ENCODE data around the gene GLP2R.

The GLP2R gene

DNA sequence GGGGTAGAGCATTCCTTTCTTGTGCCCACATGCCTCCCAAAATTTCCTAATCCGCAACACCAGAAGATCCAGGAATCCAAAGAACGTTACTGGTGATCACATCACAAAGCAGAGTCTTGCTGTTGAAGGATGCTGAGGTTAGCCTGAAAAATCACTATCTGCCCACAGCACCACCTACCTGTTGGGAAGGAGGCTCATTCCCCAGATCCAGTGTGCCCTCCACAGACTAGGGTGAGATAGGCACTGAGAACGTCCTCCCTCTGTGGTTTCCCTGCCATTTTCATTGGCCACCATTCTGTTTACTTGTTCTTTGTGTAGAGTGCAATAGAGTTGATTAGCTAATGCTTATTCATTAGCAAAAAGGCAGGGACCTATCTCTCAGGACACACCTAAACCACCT lies 49.0 kb downstream of the GLP2R start:
- Mint-ChIP-seq H3K27me3 (peaks cover 64% of the 10 kb centered on the region), H3K27ac (ENCODE audit: low read depth) (no peak overlapping the region), H3K9me3 (no peaks in the 10 kb centered on the region), H3K36me3 (ENCODE audit: insufficient read depth) (no peaks in the 10 kb centered on the region), H3K4me1 (no peaks in the 10 kb centered on the region), H3K4me3 (no peak overlapping the region)
- no peak for DNase-seq (ENCODE audit: low spot score in 2 of 2)
- ATAC-seq (replicated peaks; ENCODE audit: extremely low read depth, poor library complexity, severe bottlenecking): no peak

DNA sequence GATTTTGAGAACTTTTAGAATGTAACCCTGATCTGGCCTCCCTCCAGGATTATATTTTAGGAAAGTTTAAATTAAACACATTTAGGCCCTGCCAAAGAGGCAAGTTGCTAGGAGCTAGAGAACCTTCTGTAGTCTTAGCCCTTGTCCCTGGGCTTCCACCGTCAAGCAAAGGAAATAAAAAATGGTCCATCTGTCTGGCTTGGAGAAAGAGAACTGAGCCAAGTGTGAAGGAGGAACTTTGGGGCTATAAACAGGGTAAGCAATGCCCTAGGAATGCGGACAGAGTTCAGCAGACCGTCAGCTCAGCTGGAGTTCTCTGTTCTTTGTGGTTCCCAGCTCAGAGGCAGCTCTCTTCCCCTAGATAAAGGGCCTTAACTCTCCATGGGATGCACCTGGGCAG lies 49.7 kb downstream of the GLP2R start:
- no peak overlapping the region for H3K27ac Mint-ChIP-seq (ENCODE audit: low read depth)
- DNase-seq (ENCODE audit: low spot score in 2 of 2): no peak
- H3K4me3 Mint-ChIP-seq: no peak overlapping the region
- H3K36me3 Mint-ChIP-seq (ENCODE audit: insufficient read depth): no peaks in the 10 kb centered on the region
- ATAC-seq (replicated peaks; ENCODE audit: extremely low read depth, poor library complexity, severe bottlenecking): no peak
- peaks cover 69% of the 10 kb centered on the region for H3K27me3 Mint-ChIP-seq
- H3K4me1 Mint-ChIP-seq: no peaks in the 10 kb centered on the region
- H3K9me3 Mint-ChIP-seq: no peaks in the 10 kb centered on the region

DNA sequence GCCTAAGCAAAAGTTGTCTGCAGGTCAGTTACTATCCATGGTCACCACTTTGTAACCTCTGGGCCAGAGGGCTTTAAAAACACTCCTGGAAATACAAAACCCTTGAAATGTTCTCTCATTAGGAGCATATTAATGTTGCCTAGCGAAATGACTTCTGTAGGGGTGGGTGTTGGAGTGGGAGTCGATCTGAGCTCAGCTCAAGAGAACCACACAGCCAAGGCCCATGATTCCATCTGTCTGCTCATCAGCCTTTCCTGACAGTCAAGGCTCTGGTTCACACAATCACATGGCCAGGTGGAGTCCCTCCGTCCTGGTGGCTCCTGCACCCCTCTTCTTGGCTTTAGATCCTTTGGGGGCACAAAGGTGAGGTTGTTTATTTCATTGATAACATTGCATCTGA lies 52.6 kb downstream of the GLP2R start:
- Mint-ChIP-seq H3K9me3 (peaks cover 5% of the 10 kb centered on the region), H3K27ac (ENCODE audit: low read depth) (no peak overlapping the region), H3K36me3 (ENCODE audit: insufficient read depth) (no peaks in the 10 kb centered on the region), H3K4me1 (no peaks in the 10 kb centered on the region), H3K27me3 (peaks cover 52% of the 10 kb centered on the region), H3K4me3 (no peak overlapping the region)
- DNase-seq (ENCODE audit: low spot score in 2 of 2) (no peak), ATAC-seq (replicated peaks; ENCODE audit: extremely low read depth, poor library complexity, severe bottlenecking) (no peak)

DNA sequence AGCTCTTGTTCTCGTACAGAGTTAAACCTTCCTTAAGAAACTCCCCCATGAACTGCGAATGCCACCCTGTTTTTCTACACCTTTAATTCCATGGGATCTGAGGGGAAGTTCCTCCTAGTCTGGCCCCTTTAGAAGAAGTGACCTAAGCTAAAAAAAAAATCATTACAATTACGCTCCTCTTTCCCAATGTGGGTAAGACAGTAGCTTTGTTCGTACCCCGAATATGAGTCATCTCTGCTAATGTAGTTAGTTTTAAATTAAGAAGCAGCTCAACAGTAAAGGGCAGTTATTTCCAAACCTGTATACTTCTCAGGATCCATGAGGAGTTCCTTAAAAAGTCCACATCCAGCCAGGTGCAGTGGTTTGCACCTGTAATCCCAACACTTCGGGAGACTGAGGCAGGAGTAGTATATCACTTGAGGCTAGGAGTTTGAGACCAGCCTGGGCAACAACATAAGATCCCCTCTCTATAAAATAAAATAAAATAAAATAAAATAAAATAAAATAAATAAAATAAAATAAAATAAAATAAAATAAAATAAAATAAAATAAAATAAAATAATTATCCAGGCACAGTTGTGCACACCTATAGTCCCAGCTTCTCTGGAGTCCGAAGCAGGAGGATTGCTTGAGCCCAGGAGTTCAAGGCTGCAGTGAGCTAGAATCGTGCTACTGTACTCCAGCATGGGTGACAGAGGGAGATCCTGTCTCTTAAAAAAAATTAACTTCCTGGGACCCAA lies 53.2 kb downstream of the GLP2R start:
- no peaks in the 10 kb centered on the region for H3K36me3 Mint-ChIP-seq (ENCODE audit: insufficient read depth)
- H3K9me3 Mint-ChIP-seq: peaks cover 9% of the 10 kb centered on the region
- DNase-seq (ENCODE audit: low spot score in 2 of 2) (no peak), ATAC-seq (replicated peaks; ENCODE audit: extremely low read depth, poor library complexity, severe bottlenecking) (no peak)
- peaks cover 48% of the 10 kb centered on the region for H3K27me3 Mint-ChIP-seq
- H3K4me3 Mint-ChIP-seq: no peak overlapping the region
- no peak overlapping the region for H3K27ac Mint-ChIP-seq (ENCODE audit: low read depth)
- H3K4me1 Mint-ChIP-seq: no peaks in the 10 kb centered on the region

DNA sequence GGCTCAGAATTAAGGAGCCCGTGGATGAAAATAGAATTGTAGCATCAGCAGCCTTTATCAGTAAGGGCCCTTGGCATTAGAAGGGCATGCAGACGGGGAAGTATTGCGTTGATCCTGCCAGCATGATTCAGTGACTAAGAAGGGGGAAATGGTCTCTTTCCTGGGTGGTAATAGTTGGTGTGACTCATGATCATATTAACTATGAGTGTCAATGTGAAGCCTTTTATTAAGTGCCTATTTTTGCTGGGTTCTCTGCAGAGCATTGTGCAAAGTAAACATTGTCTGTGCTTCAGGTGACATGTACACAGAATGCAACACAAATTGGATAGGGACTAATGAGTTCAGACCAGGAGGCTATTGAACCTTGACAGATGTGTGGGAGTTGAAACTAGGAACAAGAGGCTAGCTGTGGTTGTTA lies 54.9 kb downstream of the GLP2R start:
- DNase-seq (ENCODE audit: low spot score in 2 of 2) (no peak), ATAC-seq (replicated peaks; ENCODE audit: extremely low read depth, poor library complexity, severe bottlenecking) (no peak)
- Mint-ChIP-seq H3K27ac (ENCODE audit: low read depth) (no peak overlapping the region), H3K4me1 (no peaks in the 10 kb centered on the region), H3K27me3 (peaks cover 36% of the 10 kb centered on the region), H3K36me3 (ENCODE audit: insufficient read depth) (no peaks in the 10 kb centered on the region), H3K4me3 (no peak overlapping the region), H3K9me3 (peaks cover 9% of the 10 kb centered on the region)

DNA sequence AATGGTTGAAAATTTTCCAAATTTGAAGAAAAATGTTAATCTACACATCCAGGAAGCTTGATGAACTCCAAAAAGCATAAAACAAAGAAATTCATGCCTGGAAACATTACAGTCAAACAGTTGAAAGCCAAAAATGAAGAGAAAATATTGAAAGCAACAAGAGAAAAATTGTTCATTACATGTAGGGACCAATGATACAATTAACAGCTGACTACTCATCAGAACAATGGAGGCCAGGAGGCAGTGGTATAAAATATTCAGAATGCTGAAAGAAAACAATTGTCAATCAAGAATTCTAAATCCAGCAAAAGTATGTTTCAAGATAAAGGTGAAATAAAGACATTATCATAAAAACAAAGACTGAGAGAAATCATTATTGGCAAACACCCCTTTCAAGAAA lies 57.7 kb downstream of the GLP2R start:
- no peak for DNase-seq (ENCODE audit: low spot score in 2 of 2)
- Mint-ChIP-seq H3K27me3 (peaks cover 25% of the 10 kb centered on the region), H3K4me3 (no peak overlapping the region), H3K36me3 (ENCODE audit: insufficient read depth) (no peaks in the 10 kb centered on the region), H3K27ac (ENCODE audit: low read depth) (no peak overlapping the region), H3K4me1 (no peaks in the 10 kb centered on the region), H3K9me3 (peaks cover 9% of the 10 kb centered on the region)
- no peak for ATAC-seq (replicated peaks; ENCODE audit: extremely low read depth, poor library complexity, severe bottlenecking)

DNA sequence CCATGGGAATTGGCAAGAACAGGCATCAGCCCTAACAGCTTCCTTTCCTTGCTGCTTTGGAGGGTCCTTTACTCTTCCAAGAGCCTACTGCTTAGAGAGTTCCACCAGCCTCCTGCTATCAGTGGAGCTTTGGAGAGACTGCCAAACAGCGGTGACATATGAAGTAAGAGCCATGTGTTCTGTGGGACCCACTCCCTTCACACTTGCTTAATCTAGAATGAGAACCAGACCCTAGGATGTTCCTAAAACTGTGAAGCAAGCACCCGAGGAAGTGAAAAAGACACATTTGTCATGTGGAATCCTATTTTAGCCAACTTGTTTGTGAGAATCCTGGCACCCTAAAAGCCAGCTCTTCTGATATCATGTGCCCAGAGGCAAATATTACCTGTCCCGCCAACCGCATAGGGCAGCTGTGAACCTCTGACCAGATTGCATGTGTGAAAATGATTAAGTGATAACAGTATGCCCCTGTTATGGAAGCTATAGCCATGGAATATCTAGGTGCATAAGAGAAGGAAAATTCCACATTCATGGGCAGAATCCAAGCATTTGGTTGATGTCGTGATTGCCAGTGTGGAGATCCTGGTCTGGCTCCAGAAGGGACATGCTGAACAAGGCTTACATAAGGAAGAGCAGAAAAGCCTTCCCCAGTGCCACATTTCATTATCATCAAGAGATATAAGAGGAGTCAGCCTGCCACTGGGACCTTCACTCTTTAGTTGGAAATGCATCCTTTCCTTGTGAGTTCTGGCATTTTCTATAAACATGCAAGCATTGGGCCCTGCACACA lies 60.6 kb downstream of the GLP2R start:
- ATAC-seq (replicated peaks; ENCODE audit: extremely low read depth, poor library complexity, severe bottlenecking) (no peak), DNase-seq (ENCODE audit: low spot score in 2 of 2) (no peak)
- peaks cover 9% of the 10 kb centered on the region for H3K9me3 Mint-ChIP-seq
- no peaks in the 10 kb centered on the region for H3K36me3 Mint-ChIP-seq (ENCODE audit: insufficient read depth)
- H3K4me3 Mint-ChIP-seq: no peak overlapping the region
- H3K27me3 Mint-ChIP-seq: peaks cover 15% of the 10 kb centered on the region
- H3K4me1 Mint-ChIP-seq: no peaks in the 10 kb centered on the region
- no peak overlapping the region for H3K27ac Mint-ChIP-seq (ENCODE audit: low read depth)

DNA sequence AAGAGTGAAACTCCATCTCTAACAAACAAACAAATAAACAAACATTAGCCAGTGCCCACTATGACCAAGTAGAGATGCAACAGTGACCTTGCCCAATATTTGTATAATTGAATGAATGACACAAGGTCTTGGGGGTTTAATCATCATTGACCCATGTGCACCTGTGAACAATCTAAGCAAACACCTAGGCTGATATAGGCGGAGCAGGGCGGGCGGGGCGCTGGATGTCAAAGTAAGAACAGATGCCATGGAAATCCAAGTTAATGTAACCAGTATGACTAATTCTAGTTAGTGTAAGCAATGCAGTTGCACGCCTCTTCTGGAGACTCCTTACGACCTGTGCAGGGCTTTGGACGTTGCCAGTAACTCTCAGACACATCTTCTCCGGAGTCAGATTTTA lies 61.8 kb downstream of the GLP2R start:
- Mint-ChIP-seq H3K9me3 (peaks cover 9% of the 10 kb centered on the region), H3K4me1 (no peaks in the 10 kb centered on the region), H3K36me3 (ENCODE audit: insufficient read depth) (no peaks in the 10 kb centered on the region), H3K4me3 (no peak overlapping the region), H3K27ac (ENCODE audit: low read depth) (no peak overlapping the region), H3K27me3 (peaks cover 15% of the 10 kb centered on the region)
- DNase-seq (ENCODE audit: low spot score in 2 of 2): no peak
- ATAC-seq (replicated peaks; ENCODE audit: extremely low read depth, poor library complexity, severe bottlenecking): no peak

DNA sequence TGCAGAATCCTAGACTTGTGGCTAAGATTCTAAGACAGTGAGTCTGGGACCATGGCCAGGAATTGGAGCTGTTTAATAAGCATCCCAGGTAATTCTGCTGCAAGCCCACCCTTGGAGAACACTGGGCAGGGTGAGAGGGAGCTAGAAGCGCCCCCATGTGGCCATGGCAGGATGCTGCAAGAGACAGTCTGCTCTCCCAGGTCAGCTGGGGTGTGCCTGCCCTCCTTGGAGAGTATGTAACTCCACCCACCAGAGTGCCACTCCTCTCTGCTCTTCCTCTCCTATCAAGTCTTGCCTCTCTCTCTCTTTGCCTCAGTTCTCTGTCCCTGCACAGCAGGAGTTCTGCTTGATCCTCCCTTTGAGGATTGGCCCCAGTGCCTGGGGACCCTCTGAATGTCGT lies 64.4 kb downstream of the GLP2R start:
- ATAC-seq (replicated peaks; ENCODE audit: extremely low read depth, poor library complexity, severe bottlenecking) (no peak), DNase-seq (ENCODE audit: low spot score in 2 of 2) (no peak)
- H3K4me1 Mint-ChIP-seq: no peaks in the 10 kb centered on the region

DNA sequence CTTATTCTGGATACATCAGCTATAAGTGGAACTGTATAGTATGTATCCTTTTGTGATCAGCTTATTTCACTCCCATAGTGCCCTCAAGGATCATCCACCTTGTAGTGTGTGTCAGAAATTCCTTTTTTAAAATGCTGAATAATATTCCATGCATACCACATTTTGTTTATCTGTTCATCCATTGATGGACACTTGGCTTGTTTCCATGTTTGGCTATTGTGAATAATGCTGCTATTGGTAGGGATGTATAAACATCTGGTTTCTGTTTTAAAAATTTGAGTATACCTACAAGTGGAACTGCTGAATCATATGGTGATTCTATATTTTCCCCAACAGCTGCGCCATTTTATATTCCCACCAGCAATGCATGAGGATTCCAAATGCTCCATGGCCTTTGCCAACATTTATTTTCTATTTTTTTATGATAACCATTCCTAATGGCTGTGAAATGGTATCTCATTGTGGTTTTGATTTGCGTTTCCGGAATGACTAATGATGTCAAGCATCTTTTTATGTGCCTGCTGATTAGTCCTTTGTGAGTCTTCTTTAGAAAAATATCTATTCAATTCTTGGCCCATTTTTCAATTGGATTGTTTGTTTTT lies 67.8 kb downstream of the GLP2R start:
- Mint-ChIP-seq H3K4me1 (no peaks in the 10 kb centered on the region), H3K9me3 (no peaks in the 10 kb centered on the region), H3K36me3 (ENCODE audit: insufficient read depth) (peaks cover 3% of the 10 kb centered on the region), H3K4me3 (no peak overlapping the region), H3K27ac (ENCODE audit: low read depth) (no peak overlapping the region), H3K27me3 (peaks cover 47% of the 10 kb centered on the region)
- no peak for ATAC-seq (replicated peaks; ENCODE audit: extremely low read depth, poor library complexity, severe bottlenecking)
- DNase-seq (ENCODE audit: low spot score in 2 of 2): no peak

More for the DNA sequence above, 64.4 kb downstream of the GLP2R start:
- H3K4me3 Mint-ChIP-seq: no peak overlapping the region
- H3K36me3 Mint-ChIP-seq (ENCODE audit: insufficient read depth): no peaks in the 10 kb centered on the region
- peaks cover 32% of the 10 kb centered on the region for H3K27me3 Mint-ChIP-seq
- H3K27ac Mint-ChIP-seq (ENCODE audit: low read depth): no peak overlapping the region
- no peaks in the 10 kb centered on the region for H3K9me3 Mint-ChIP-seq

DNA sequence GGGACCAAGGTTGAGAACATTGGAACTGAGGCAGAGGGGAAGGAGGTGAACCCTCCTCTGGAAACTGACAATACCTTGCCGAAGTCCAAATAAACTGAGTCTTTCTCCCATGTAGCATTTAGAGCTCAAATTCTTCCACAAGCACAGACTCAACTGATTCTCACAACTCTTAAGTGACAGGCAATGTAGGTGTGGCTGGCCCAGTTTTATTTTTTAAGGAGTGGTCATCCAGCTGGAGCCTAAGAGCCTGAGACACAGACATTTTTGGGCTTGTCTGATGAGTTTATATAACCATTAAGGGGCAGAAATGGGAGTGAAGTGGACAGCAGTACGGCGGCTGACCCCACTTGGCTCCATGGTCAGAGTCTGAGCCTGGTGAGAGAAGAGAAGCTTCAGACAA lies 68.5 kb downstream of the GLP2R start:
- H3K27ac Mint-ChIP-seq (ENCODE audit: low read depth): no peak overlapping the region
- ATAC-seq (replicated peaks; ENCODE audit: extremely low read depth, poor library complexity, severe bottlenecking): no peak
- no peaks in the 10 kb centered on the region for H3K9me3 Mint-ChIP-seq
- DNase-seq (ENCODE audit: low spot score in 2 of 2): no peak
- H3K4me3 Mint-ChIP-seq: no peak overlapping the region
- peaks cover 3% of the 10 kb centered on the region for H3K36me3 Mint-ChIP-seq (ENCODE audit: insufficient read depth)
- peaks cover 47% of the 10 kb centered on the region for H3K27me3 Mint-ChIP-seq
- H3K4me1 Mint-ChIP-seq: no peaks in the 10 kb centered on the region

DNA sequence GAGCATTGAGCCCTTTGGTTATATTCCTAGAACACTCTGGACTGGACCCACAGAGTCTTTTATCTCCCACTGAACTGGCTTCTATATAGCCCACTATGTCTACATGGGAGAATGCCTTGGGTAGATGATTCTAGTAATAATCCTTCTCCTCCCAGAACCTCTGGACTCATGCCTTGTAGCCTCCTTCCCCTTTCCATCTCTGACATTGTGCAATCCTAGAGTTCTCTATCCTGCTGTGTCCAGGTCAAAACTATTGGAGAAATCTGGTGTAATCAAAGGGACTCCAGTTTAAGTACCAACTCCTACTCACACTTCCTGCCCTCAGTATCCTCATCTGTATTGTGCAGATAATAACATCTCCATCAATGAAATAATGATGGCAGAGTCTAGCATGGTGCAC lies 70.2 kb downstream of the GLP2R start:
- no peak for DNase-seq (ENCODE audit: low spot score in 2 of 2)
- Mint-ChIP-seq H3K9me3 (no peaks in the 10 kb centered on the region), H3K4me3 (no peak overlapping the region), H3K27me3 (peaks cover 46% of the 10 kb centered on the region), H3K4me1 (no peaks in the 10 kb centered on the region), H3K36me3 (ENCODE audit: insufficient read depth) (peaks cover 3% of the 10 kb centered on the region), H3K27ac (ENCODE audit: low read depth) (no peak overlapping the region)
- ATAC-seq (replicated peaks; ENCODE audit: extremely low read depth, poor library complexity, severe bottlenecking): no peak
